ENCODE results near the gene EEA1.
A peak's percentile ranks its signal among the peaks of the same experiment; 100 is the strongest.

The EEA1 gene

DNA sequence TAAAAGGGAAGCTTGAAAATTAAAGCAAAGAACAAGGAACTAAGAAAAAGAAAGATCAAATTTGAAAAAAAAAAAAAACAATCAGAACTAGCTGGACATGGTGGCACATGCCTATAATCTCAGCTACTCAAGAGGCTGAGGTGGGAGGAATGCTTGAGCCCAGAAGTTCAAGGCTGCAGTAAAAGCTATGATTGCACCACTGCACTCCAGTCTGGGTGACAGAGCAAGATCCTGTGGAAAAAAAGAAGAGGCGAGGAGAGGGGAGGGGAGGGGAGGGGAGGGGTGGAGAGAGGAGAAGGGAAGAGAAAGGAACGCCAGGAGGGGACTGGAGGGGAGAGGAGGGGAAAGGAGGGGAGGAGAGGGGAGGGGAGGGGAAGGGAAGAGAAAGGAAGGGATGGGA lies 43.0 kb downstream of the EEA1 start:
- DNase-seq (ENCODE audit: low spot score): no peak

DNA sequence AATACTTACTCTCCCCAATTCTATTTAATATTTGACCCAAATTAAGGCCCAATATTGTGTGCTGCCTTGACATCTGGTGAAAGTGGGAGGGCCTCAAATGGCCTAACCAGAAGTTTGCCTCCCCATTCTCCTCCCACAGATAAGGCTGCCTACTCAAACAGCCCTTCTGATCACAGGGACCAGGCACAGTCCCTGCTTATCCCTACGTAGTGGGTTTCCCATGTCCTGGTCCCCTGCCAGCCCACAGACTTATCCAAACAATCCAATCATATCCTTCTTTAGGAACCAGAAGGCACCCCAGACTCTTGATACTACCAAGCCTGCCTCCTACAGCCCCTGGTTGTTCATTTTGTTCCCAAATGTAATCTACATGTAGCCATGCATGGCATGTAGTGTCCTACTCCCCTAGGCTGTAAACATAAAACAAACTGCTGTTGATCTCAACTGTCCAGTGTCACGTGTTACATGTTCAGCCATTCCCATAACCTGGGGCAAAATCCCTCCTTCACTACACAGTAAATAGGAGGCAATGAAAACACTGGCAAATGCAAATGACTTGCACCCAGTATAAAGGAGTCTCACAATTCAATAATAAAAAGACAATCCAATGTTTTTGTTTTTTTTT lies 49.3 kb downstream of the EEA1 start:
- no peak for DNase-seq (ENCODE audit: low spot score)

DNA sequence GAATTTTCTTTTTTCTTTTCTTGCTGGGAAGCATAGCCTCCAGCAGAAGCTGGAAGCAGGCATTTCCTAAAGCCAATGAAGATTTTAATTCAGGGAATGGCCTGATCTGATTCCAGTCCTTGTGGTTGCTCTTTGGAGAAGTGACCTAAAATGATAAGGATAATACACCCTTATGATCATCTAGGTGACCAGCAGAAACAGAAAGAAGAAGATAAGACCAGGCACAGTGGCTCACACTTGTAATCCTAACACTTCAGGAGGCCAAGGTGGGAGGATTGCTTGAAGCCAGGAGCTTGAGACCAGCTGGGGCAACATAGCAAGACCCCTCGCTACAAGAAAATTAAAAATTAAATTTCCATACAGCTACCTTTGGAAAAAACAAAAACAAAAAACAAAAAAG lies 51.2 kb downstream of the EEA1 start:
- no peak for DNase-seq (ENCODE audit: low spot score)

DNA sequence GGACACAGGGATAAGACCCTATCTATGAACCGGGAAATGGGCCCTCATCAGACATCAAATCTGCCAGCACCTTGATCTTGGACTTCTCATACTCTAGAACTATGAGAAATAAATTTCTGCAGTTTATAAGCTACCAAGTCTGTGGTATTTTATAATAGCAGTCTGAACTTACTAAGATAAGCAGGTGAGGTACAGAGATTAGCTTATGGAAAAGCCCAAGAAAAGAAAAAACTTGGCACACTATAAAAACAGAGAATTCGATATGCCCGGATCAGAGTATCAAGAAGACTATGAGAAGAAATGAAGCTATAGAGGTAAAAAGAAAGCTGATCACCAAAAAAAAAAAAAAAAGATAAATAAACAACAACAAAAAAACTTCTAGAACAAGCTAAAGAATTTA lies 52.6 kb downstream of the EEA1 start:
- no peak for DNase-seq (ENCODE audit: low spot score)

DNA sequence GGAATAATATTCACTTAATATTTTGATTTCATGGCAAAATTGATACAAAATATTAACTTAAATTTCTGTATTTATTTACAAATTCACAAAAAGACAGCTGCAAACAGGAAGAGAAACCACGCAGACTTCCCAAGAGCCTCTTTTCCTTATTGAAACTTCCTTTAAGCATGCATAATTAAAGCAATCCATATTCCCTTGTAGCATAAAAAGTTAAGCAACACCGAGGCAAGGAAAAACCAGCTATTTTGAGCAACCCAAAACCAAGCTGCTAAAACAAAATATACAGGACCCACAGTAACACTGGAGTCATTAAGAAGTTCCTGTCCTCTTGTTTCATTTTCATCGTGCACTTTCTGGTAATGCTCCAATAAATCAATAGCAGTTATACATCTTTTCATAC lies 58.0 kb downstream of the EEA1 start:
- no peak for DNase-seq (ENCODE audit: low spot score)

DNA sequence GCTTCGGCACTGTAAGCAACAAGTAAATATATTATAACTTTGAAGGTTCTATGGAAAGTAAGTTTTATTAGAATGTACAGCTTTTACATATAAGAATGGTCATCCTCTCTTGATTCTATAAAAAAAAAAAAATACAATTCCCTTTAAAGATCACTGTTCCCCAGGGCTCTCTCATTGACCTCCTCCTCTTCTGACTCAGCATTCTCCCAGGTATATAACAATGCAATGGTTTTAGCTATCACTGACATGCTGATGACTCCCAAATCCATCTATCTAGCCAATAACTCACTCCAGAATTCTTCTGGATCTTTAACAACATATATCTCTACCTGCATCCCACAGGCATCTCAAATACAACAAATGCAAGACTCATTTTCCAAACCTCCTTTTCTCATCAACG lies 62.7 kb downstream of the EEA1 start:
- no peak for DNase-seq (ENCODE audit: low spot score)

DNA sequence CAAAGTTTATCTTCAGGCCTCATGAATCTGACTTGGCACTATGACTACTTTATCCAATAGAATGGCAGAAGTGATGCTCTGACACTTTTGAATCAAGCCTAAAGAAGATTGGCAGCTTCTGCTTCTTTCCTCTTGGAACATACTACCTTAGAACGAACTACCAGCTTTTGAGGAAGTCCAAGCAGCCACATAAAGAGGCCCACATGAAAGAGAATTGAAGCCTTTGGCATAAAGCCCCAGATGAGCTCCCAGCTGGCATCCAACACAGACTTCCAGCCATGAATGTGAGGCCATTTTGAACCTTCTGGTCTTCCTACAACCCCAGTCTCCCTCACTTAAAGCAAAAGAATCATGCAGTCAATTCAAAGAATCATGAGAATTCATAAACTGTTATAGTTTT lies 65.8 kb downstream of the EEA1 start:
- no peak for DNase-seq (ENCODE audit: low spot score)

DNA sequence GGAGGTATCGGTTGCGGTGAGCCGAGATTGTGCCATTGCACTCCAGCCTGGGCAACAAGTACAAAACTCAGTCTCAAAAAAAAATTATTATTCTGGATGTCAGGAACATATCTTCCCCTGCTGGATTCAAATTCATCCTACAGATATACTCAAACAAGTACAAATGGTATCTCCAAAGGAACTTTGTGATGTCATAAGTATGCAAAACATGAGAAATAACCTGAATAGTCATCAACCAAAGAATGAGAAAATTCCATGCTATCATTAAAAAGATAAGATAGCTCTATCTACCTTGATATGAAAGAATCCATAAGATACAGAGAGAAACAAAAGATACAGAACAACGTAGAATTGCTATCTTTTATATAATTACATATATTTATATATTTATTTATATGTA lies 67.7 kb downstream of the EEA1 start:
- DNase-seq (ENCODE audit: low spot score): no peak

DNA sequence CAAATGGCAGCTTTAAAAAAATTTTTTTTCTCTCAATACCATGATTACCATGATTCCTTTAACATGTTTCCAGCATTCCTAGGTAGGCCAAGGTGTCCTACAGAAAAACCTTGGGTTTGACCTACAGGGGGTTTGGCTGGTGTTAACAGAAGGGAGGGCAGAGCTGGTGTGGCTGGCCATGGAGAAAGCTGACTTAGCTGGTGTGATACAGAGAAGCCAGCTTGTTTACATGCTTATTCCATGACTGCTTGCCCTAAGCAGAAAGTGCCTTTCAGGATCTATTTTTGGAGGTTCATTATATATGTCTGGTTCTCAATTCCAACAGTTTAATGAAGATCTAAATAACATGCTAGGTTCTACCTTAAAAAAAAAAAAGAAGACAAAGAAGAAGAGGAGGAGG lies 68.6 kb downstream of the EEA1 start:
- no peak for DNase-seq (ENCODE audit: low spot score)

DNA sequence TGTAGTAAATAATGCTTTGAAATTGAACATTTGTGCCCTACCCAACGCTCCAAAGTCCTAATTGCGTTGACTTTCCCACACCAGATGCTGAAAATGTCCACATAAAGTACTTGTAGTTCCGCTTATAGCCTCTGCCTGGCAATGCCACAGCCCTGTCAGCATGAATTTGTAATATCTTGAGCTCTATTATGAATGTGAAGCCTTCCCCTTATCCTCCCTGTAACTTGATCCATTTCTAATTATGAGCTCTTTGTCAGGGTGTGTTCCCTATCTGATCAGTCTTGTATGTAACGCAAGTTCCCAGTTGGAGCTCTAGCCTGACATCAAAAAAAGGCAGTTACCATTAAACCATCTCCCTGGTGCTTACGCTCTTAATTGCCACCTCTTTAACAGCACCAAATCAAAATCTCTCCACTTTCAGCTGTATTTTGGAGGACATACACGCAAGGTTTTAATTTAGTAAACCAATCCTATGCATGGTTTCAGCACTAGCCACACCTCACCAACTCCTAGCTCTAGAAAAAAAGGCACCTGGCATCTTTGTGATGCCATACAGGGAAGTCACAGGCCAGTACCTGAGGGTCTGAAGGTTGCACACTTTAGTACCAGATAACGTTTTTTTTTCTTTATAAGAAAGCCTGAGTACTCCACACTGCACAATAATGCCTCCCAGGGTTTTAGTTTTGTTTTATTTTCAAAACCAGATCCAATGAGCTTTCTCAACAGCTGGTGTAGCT lies 69.3 kb downstream of the EEA1 start:
- no peak for DNase-seq (ENCODE audit: low spot score)

DNA sequence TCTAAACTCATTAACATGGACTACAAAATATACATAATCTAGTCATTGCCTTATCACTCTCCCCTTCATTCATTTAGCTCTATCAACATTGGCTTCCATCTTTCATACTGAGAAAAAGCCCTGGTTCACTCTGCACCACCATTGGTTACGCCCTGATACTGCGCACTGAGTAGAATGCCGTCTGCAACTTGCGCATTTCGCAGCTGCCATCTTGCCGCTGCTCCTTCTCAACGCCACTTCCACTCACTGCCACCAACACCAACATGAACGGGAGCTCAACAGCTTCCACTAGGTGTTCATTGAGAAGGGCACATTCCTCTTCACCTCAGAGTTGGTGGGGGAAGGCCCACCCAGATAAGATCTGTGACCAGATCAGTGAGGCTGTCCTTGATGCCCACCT lies 71.3 kb downstream of the EEA1 start:
- DNase-seq (ENCODE audit: low spot score): no peak

DNA sequence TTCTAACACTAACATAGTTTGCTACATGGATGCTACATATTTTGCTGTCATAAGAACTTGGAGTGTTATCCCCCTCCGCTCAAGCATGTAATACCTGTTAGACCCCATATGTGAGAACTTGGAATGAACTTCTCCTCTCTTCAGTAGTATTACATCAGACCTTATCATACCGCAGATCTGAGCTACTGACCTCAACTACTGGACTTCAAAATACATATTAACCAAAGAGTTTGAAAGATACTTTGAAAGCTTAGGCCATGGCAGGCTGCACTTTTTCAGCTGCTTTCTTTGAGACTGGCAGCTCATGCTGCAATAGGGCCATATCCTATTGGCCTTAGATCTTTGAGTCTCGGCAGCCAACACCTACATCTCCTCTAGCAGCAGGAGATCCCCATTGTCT lies 74.8 kb downstream of the EEA1 start:
- no peak for DNase-seq (ENCODE audit: low spot score)

DNA sequence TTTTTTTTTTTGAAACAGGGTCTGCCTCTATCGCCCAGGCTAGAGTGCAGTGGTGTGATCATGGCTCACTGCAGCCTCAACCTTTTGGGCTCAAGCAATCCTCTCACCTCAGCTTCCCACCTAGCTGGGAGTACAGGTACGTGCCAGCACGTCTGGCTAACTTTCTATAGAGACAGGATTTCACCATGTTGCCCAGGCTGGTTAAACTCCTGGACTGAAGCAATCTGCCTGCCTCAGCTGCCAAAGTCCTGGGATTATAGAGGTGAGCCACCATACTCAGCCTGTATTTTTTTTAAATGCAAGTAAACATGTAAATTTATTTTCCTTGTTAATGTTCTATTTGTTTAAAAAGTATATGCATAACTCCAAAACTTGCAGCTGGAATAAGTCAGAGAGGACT lies 80.4 kb downstream of the EEA1 start:
- DNase-seq (ENCODE audit: low spot score): no peak

DNA sequence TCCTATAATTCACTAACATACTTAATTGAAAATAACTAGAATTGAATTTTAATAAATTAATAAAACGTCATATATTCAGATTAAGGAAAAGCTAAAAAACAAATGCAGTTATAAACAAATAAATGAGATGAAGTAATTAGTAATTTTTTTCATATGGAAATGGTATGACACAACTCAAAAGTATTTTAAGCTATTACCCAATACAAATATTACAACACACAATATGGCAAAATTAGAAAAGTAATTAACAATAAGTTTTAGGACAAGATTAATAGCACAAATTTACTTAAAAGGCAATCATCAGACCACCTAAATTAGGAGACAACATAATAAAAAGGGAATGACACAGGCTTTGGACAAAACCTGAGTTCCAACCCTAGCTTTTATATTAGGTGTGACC lies 81.7 kb downstream of the EEA1 start:
- no peak for DNase-seq (ENCODE audit: low spot score)

DNA sequence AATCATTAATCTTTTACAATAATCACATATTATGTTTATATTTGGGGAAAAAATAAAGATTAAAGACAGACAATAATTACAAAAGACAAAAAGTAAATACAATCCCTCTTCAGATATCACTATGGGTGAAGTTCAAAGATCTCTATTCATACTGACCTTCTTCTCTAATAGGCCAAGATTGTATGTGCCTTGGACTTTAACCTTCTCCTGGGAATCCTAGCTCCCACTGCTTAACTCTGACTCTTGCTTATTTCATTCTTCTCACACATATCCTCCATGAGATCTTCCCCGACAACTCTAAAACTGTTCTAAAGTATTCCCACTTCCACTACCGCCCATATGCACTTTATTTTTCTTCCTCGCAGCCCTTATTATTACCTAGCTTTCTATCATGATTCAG lies 83.8 kb downstream of the EEA1 start:
- no peak for DNase-seq (ENCODE audit: low spot score)

DNA sequence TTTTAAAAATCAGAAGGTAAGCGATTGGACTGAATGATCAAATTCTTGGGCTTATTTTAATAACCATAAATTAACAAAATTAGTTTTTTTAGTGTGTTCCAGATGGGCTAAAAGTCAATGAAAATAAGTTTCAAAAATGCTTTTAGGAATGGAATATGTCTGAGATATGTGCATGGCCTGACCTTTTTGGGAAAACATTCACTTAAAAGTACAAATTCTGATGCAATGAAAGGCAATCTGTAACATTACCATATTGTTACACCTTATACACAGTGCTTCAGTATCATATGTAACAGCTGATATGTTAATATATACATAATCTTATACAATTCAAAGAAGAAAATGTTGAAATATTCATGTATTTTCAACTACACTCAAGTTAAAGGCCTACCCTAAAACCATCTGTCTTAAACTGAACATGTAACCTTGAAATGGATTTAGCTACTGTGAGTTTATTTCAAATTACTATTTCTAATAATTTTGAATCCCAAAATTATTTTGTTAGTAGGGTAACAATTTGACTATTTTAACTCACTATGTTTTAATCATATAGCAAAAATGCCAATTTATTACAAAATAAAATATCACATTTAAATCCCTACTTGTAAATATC lies 84.8 kb downstream of the EEA1 start:
- no peak for DNase-seq (ENCODE audit: low spot score)

DNA sequence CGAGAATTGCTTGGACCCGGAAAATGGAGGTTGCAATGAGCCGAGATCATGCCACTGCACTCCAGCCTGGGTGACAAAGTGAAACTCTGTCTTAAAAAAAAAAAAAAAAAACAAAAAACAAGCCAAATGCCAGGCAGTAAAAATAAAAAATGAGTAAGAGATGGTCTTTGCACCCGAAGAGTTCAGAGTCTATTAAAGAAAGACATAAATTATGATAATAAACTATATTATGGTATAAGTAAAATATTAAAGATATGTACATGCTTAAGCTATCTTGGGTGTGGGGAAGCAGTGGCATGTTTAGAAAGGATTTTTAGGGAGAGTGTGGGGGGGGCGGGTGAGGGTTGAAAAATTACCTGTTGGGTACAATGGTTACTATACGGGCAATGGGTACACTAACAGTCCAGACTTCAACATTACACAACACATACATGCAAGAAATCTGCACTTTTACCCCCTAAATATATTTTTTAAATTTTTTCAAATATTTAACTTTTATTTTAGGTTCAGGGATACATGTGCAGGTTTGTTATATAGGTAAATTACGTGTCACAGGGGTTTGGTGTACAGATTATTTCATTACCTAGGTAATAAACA lies 99.3 kb downstream of the EEA1 start:
- DNase-seq (ENCODE audit: low spot score): no peak

DNA sequence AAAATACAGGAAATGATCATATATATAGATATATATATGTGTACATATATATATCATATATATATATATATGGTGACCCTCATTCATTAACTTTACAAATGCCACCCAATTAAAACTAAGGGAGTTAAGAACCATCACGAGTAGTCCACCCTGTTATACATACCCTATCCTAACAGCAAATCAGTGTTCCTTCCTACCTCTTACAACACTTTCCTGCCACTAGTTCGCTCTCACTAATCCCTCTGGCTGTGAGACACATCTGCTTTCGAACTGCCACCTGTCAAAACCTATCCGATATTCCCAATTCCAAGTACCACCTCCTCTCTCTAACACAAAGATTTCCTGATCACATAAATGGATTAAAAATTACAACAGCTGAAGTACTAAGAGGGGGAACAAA lies 100.5 kb downstream of the EEA1 start:
- no peak for DNase-seq (ENCODE audit: low spot score)

DNA sequence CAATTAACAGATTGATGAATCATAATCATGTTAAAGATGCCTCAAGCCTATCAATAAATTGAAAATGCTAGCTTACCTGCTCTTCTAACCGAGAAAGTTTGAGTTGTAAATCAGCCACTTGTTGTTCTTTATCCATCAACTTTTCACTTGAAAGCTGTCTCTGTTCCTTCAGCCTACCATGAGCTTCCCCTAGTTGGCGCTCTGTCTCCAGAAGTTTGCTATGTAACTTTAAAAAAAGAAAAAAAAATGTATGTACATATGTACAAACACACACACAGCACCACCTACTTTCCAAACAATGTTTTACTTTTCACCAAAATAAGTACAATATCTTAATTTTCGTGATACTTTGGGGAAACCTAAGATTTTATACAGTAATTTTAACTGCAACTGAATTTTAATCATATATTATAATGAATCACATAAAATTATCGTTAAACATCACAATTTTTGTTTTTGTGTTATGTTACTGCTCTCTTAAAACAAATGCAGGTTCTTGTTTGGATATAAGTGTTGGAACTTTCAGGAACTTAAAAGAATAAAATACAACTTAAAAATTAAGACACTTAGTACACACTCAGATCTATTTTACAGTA lies 101.2 kb downstream of the EEA1 start:
- DNase-seq (ENCODE audit: low spot score): peak; percentile 38

DNA sequence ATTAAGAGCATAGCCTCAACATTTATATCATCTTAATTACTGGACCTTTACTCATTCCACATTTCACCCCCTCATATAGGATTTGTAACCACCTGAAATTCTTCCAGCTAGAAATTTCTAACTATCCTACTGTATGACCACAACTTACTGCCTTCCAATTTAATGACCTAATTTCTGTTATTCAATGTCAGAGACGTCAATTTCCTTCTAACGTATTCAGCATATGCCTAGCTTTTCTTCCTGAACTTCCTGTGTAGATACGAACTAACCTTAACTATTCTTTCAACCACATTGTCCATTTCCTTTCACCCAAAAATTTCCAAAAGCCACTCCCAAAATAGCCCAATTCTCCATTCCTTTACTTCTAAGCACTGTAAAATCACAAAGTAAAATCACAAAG lies 108.0 kb downstream of the EEA1 start:
- no peak for DNase-seq (ENCODE audit: low spot score)

DNA sequence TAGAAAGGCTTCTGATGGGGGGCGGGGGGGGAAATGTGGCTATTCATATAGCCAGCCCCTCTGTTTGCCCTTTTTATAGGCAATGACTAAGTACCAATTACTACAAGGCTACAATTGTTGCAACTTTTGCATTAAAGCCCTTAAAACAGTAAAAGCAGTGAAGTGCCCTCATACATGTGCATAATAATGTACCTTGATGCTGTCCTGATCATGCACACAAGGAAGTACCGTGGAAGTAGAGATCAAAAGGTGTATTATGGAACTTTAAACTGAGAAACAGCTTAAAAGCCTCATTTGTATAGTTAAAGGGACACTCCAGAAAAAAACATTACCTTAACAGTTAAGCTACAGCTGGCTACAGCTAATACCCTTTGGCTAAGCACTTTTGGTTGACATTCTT lies 114.5 kb downstream of the EEA1 start:
- no peak for DNase-seq (ENCODE audit: low spot score)

DNA sequence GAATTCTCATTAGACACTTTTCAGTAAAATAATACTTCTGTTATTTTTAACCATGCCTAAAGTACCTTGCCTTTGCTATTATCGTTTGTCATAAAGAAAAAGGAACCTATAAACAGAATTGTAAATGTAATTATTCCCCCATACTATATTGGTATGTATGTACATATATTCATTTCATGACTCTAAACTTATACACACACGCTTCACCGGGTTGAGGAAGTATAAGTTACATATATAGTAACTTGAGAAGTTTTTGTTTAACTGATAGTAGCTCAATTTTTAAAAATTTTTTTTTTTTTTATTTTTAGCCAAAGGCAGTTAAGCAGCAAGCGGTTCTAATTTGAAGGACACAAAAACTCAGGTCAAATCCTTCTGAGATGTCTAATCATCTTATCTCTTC lies 118.7 kb downstream of the EEA1 start:
- no peak for DNase-seq (ENCODE audit: low spot score)

DNA sequence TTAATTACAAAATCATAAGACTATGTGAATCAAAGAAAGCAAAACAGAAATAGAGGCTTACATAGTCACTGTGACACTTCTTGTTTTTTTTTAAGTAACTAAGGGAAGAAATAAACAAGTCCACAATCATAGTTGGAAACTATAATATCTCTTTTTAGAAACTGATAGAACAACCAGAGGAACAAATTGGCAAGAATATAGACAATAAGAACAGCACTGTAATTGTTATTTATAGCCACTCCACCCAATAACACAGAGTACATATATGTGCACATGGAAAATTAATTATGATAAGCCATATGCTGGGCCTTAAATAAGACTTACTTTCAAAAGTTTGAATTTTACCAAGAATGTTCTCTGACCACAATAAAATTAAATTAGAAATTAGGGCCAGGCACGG lies 125.2 kb downstream of the EEA1 start:
- no peak for DNase-seq (ENCODE audit: low spot score)

Measured in germinal center (tissue), 1 donor.